ENCODE data around the gene JAK2.

- no peak for TF ChIP-seq EZH2 (IDR thresholded peaks at IDR 0.05; ENCODE audit: borderline replicate concordance, low read length)
- no peak for TF ChIP-seq CTCF (conservative IDR thresholded peaks at IDR 0.05 in 1 of 2, IDR thresholded peaks at IDR 0.05 in 1 of 2; ENCODE audit: extremely low read depth in 1 of 2, insufficient read depth in 1 of 2, low read depth in 1 of 2, low read length in 2 of 2)
These were observed 15.9 kb upstream of the JAK2 start for GRCh38 chr9:4969130-4969529.

All from mammary epithelial cell (primary cell).